K562 (cell line): ENCODE results near the gene TMEM101. TPM values are rescaled to one million over a fixed set of nuclear protein-coding genes. Genes with fewer than 3 reads are reported as not detected.
A peak's percentile ranks its signal among the peaks of the same experiment; 100 is the strongest.

Experiments used
- BMI1 ChIP-seq: fragments of 150-350 bp; IDR thresholded peaks from 2 replicates; pipeline ENCODE4 v1.6.1; 2014; ENCODE audit warnings: low read length
- DIDO1 ChIP-seq: fragments of 450-650 bp; IDR thresholded peaks from 2 replicates; pipeline ENCODE4 v1.6.1; 2016; ENCODE audit warnings: low read depth, missing biosample characterization, missing genetic modification characterization
- FOXJ2 ChIP-seq: fragments of 200-800 bp; sonication (Bioruptor generic); IDR thresholded peaks from 2 replicates; pipeline ENCODE4 v1.6.1; 2016; ENCODE audit warnings: missing genetic modification characterization, missing compliant biosample characterization
- FOXK1 ChIP-seq: sonication (generic); formaldehyde crosslinking; IDR thresholded peaks from 2 replicates; pipeline ENCODE4 v1.8.0; 2022; ENCODE audit warnings: missing genetic modification reagents, mild to moderate bottlenecking, borderline replicate concordance
- FOXP1 ChIP-seq: sonication (generic); formaldehyde crosslinking; IDR thresholded peaks from 2 replicates; pipeline ENCODE4 v1.8.0; 2022; ENCODE audit warnings: mild to moderate bottlenecking, missing genetic modification reagents
- FUS ChIP-seq: fragments of 200-400 bp; formaldehyde crosslinking; optimal IDR thresholded peaks from 2 replicates; pipeline ENCODE3; 2017; ENCODE audit warnings: low read depth, low read length
- KDM2B ChIP-seq: fragments of 250-450 bp; sonication (Bioruptor Pico); IDR thresholded peaks from 2 replicates; pipeline ENCODE4 v1.8.0; 2021; ENCODE audit warnings: mild to moderate bottlenecking, moderate library complexity
- MCM7 ChIP-seq, 2 experiments: fragments of 450-650 bp; IDR thresholded peaks; 2 replicates each; pipeline ENCODE4 v1.6.1; 2016 to 2018
- MXI1 ChIP-seq: IDR thresholded peaks from 2 replicates; pipeline ENCODE4 v1.6.1; 2011; ENCODE audit warnings: low read depth, mild to moderate bottlenecking, improper control_type of control experiment, low read length
- RBM17 ChIP-seq: fragments of 200-400 bp; formaldehyde crosslinking; IDR thresholded peaks from 2 replicates; pipeline ENCODE4 v1.6.1; 2017; ENCODE audit warnings: low read depth, mild to moderate bottlenecking, low read length, borderline replicate concordance
- RBM25 ChIP-seq: fragments of 200-400 bp; formaldehyde crosslinking; IDR thresholded peaks from 2 replicates; pipeline ENCODE4 v1.6.1; 2018; ENCODE audit warnings: low read length, low read depth, moderate library complexity; ENCODE audit not compliant: severe bottlenecking
- RUNX1 ChIP-seq: sonication (generic); IDR thresholded peaks from 2 replicates; pipeline ENCODE4 v1.6.1; 2016; ENCODE audit warnings: antibody characterized with exemption, low read depth
- SPI1 ChIP-seq: IDR thresholded peaks from 2 replicates; pipeline ENCODE4 v1.6.1; 2011; ENCODE audit warnings: low read depth, low read length, control low read depth, borderline replicate concordance
- STAG1 ChIP-seq: sonication (generic); formaldehyde crosslinking; IDR thresholded peaks from 2 replicates; pipeline ENCODE4 v1.5.0; 2020; ENCODE audit warnings: missing genetic modification reagents, borderline replicate concordance
- TAF9B ChIP-seq: fragments of 450-650 bp; IDR thresholded peaks from 2 replicates; pipeline ENCODE4 v1.6.1; 2018; ENCODE audit warnings: mild to moderate bottlenecking; ENCODE audit not compliant: partially characterized antibody
- TCF7 ChIP-seq: sonication (generic); IDR thresholded peaks from 2 replicates; pipeline ENCODE4 v1.6.1; 2016; ENCODE audit warnings: antibody characterized with exemption, borderline replicate concordance
- TEAD4 ChIP-seq, 2 experiments: sonication (generic) in 1 of 2; formaldehyde crosslinking in 1 of 2; IDR thresholded peaks; 2 replicates each; pipeline versions ENCODE4 v1.6.1 to v1.8.0; 2012 to 2022; ENCODE audit warnings: borderline replicate concordance in 1 of 2, inconsistent platforms in 1 of 2, low read length in 1 of 2, mild to moderate bottlenecking in 1 of 2, missing genetic modification reagents in 1 of 2
- WHSC1 ChIP-seq: IDR thresholded peaks from one replicate; pipeline ENCODE4 v1.6.1; 2012; ENCODE audit warnings: low read length, control low read depth, inconsistent platforms
- ZBTB17 ChIP-seq: fragments of 450-650 bp; formaldehyde crosslinking; IDR thresholded peaks from 2 replicates; pipeline ENCODE4 v1.4.0; 2020; ENCODE audit warnings: mild to moderate bottlenecking
- ZC3H4 ChIP-seq: sonication (generic); formaldehyde crosslinking; IDR thresholded peaks from 2 replicates; pipeline ENCODE4 v1.9.0; 2021; ENCODE audit warnings: missing genetic modification reagents, borderline replicate concordance
- ZNF23 ChIP-seq: fragments of 250-450 bp; sonication (Bioruptor Pico); IDR thresholded peaks from 2 replicates; pipeline ENCODE4 v1.4.0; 2020; ENCODE audit warnings: mild to moderate bottlenecking
- ZNF586 ChIP-seq: fragments of 450-650 bp; formaldehyde crosslinking; conservative IDR thresholded peaks from 2 replicates; pipeline ENCODE4 v1.4.0; 2020; ENCODE audit warnings: mild to moderate bottlenecking, moderate library complexity
- polyA plus RNA-seq, 8 experiments: library from polyadenylated mRNA; depleted of rRNA in 4 of 8; stranded (reverse) in 5 of 8; unstranded in 3 of 8; fragments of >200 nt; fragmentation: Nextera tagmentation in 2 of 8; fragmentation: Illumina TruSeq in 1 of 8; extraction: Ambion mirVana in 2 of 8; extraction: Trizol in 1 of 8; gene quantifications; 2 replicates each; pipeline versions ENCODE4 v1.2.1 to v1.2.3, GENCODE V29; 2011 to 2014; ENCODE audit warnings: inconsistent platforms in 1 of 8, missing spikeins in 1 of 8
- total RNA-seq, 7 experiments: library from RNA; depleted of rRNA in 6 of 7; stranded (reverse); fragments of >200 nt in 6 of 7; fragmentation: Illumina TruSeq in 2 of 7; extraction: Trizol in 2 of 7; gene quantifications; 2 replicates each; pipeline versions ENCODE4 v1.2.1 to v1.2.3, GENCODE V29; 2011 to 2021; ENCODE audit warnings: low replicate concordance in 1 of 7
- TF ChIP-seq, protein P1 (sequence below): fragments of 250-450 bp; sonication (Bioruptor Pico); IDR thresholded peaks from 2 replicates; pipeline ENCODE4 v1.8.0; 2022; ENCODE audit warnings: moderate library complexity, mild to moderate bottlenecking, inconsistent platforms
- TF ChIP-seq, protein P2 (sequence below): fragments of 450-650 bp; formaldehyde crosslinking; IDR thresholded peaks from 2 replicates; pipeline ENCODE4 v1.4.0; 2022; ENCODE audit warnings: missing genetic modification characterization
- TF ChIP-seq, protein P3 (sequence below): fragments of 250-450 bp; sonication (Bioruptor Pico); IDR thresholded peaks from 2 replicates; pipeline ENCODE4 v1.8.0; 2021; ENCODE audit warnings: moderate library complexity, mild to moderate bottlenecking, inconsistent platforms
- TF ChIP-seq, protein P4 (sequence below): fragments of 450-650 bp; conservative IDR thresholded peaks from 2 replicates; pipeline ENCODE4 v1.6.1; 2016; ENCODE audit warnings: missing genetic modification characterization, low read depth, mild to moderate bottlenecking, missing compliant biosample characterization, moderate library complexity

Gene TMEM101
- total and polyA plus RNA-seq, 9 of the 15 experiments (the other 6 are each of a cell fraction or from before 2014, with no cell fraction given), result 21.2 to 110 (median 37.8) TPM

DNA sequence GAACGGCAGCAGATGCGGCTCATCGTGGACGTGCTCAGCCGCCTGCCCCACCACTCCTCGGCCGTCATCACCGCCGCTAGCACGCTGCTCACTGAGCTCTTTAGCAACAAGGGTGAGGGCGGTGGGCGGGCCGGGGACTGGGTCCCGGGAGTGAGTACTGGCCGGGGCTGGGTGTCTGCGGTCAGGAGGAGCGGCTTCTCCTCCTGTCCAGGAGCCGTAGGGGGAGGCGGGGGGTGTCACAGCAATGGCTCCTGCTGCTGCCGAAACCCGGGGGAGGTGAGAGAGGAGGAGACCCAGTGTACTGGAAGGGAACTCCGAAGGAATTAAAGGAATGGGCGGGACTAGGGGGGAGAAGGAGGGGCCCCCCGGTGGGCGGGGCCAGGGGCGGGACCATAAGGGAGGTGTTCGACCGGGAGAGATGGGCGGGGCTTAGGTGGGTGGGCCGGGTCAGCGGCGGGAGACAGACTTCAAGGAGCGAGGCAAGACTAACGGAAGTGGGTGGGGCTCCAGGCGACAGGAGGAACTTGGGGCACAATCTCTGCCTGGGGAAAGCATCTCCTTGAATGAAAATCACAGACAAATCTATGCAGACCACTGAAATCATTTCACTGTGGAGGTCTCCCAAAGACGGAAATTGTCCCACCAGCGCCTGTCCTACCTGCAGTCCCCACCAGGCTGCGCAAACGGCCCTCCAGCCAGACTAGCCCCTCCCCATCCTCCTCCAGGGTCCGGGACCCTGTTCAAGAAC lies 8.0 kb downstream of the TMEM101 start (continued):
- TF ChIP-seq ZC3H4 (CRISPR knock-in tag) (no peak), STAG1 (CRISPR knock-in tag) (no peak), MCM7 (IDR thresholded peaks at IDR 0.05) (no peak), RUNX1 (no peak), RBM25 (no peak), ZNF23 (CRISPR knock-in tag) (no peak), TAF9B (no peak), SPI1 (peak; percentile 66), FOXP1 (CRISPR knock-in tag) (no peak), FUS (no peak), ZNF586 (no peak), TEAD4 (IDR thresholded peaks at IDR 0.05; ENCODE audit: low read length) (0 out of 2 replicates have a peak, but pooled peaks have one; percentile 13), TEAD4 (CRISPR knock-in tag; IDR thresholded peaks at IDR 0.05; ENCODE audit: borderline replicate concordance) (no peak), KDM2B (CRISPR knock-in tag) (no peak), ZBTB17 (CRISPR knock-in tag) (no peak), TCF7 (no peak), RBM17 (no peak), BMI1 (no peak), DIDO1 (no peak), MXI1 (peak; percentile 39; the same call in 1 of the 2 replicates), WHSC1 (no peak), FOXJ2 (tag) (no peak), FOXK1 (CRISPR knock-in tag) (peak; percentile 48; the same call in 1 of the 2 replicates)
- TF ChIP-seq, protein P1, sequence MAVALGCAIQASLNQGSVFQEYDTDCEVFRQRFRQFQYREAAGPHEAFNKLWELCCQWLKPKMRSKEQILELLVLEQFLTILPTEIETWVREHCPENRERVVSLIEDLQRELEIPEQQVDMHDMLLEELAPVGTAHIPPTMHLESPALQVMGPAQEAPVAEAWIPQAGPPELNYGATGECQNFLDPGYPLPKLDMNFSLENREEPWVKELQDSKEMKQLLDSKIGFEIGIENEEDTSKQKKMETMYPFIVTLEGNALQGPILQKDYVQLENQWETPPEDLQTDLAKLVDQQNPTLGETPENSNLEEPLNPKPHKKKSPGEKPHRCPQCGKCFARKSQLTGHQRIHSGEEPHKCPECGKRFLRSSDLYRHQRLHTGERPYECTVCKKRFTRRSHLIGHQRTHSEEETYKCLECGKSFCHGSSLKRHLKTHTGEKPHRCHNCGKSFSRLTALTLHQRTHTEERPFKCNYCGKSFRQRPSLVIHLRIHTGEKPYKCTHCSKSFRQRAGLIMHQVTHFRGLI, result no peak
- TF ChIP-seq, protein P2, sequence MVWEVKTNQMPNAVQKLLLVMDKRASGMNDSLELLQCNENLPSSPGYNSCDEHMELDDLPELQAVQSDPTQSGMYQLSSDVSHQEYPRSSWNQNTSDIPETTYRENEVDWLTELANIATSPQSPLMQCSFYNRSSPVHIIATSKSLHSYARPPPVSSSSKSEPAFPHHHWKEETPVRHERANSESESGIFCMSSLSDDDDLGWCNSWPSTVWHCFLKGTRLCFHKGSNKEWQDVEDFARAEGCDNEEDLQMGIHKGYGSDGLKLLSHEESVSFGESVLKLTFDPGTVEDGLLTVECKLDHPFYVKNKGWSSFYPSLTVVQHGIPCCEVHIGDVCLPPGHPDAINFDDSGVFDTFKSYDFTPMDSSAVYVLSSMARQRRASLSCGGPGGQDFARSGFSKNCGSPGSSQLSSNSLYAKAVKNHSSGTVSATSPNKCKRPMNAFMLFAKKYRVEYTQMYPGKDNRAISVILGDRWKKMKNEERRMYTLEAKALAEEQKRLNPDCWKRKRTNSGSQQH (CRISPR knock-in tag), result no peak
- TF ChIP-seq, protein P3, sequence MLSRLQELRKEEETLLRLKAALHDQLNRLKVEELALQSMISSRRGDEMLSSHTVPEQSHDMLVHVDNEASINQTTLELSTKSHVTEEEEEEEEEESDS (CRISPR knock-in tag), result no peak
- TF ChIP-seq, protein P4, sequence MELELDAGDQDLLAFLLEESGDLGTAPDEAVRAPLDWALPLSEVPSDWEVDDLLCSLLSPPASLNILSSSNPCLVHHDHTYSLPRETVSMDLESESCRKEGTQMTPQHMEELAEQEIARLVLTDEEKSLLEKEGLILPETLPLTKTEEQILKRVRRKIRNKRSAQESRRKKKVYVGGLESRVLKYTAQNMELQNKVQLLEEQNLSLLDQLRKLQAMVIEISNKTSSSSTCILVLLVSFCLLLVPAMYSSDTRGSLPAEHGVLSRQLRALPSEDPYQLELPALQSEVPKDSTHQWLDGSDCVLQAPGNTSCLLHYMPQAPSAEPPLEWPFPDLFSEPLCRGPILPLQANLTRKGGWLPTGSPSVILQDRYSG (tag), result no peak
